GM19025 (cell line): ENCODE data around the gene NINL.

ENCODE experiments used
- ATAC-seq: cut with Tn5 transposase; IDR thresholded peaks from one replicate; pipeline ENCODE4 v1.9.1; 2021; ENCODE audit warnings: mild to moderate bottlenecking, low read depth, moderate library complexity; ENCODE audit not compliant: unreplicated experiment

The NINL gene

GRCh38 chr20:25535762-25536161 is 49.6 kb downstream of the NINL start:
- no peak for ATAC-seq

GRCh38 chr20:25534845-25535244 is 50.5 kb downstream of the NINL start:
- no peak for ATAC-seq

- ATAC-seq, result no peak
These were observed 51.2 kb downstream of the NINL start for GRCh38 chr20:25533920-25534700.

GRCh38 chr20:25532971-25533391 is 52.4 kb downstream of the NINL start:
- ATAC-seq, result no peak

- ATAC-seq, result no peak
These were observed 53.1 kb downstream of the NINL start for GRCh38 chr20:25532015-25532751.

- ATAC-seq, result no peak
These were observed 55.9 kb downstream of the NINL start for GRCh38 chr20:25529295-25529951.

GRCh38 chr20:25527949-25528348 is 57.4 kb downstream of the NINL start:
- no peak for ATAC-seq

- ATAC-seq, result no peak
These were observed 58.9 kb downstream of the NINL start for GRCh38 chr20:25526446-25526845.

GRCh38 chr20:25525867-25526266 is 59.5 kb downstream of the NINL start:
- ATAC-seq, result no peak

- ATAC-seq, result no peak
These were observed 60.0 kb downstream of the NINL start for GRCh38 chr20:25525295-25525694.

GRCh38 chr20:25521382-25521781 is 63.9 kb downstream of the NINL start:
- ATAC-seq, result no peak

GRCh38 chr20:25517124-25517523 is 68.2 kb downstream of the NINL start:
- ATAC-seq, result no peak

GRCh38 chr20:25514747-25515340 is 70.5 kb downstream of the NINL start:
- ATAC-seq, result no peak

- ATAC-seq, result no peak
These were observed 71.1 kb downstream of the NINL start for GRCh38 chr20:25514195-25514594.

- ATAC-seq, result no peak
These were observed 72.6 kb downstream of the NINL start for GRCh38 chr20:25512709-25513108.

GRCh38 chr20:25511183-25511582 is 74.1 kb downstream of the NINL start:
- ATAC-seq, result no peak

GRCh38 chr20:25510721-25511120 is 74.6 kb downstream of the NINL start:
- no peak for ATAC-seq

GRCh38 chr20:25510202-25510601 is 75.1 kb downstream of the NINL start:
- ATAC-seq, result no peak

- ATAC-seq, result no peak
These were observed 76.2 kb downstream of the NINL start for GRCh38 chr20:25509084-25509483.

- no peak for ATAC-seq
These were observed 77.1 kb downstream of the NINL start for GRCh38 chr20:25508083-25508770.
